Measurements from ENCODE around the gene TENM4.

Gene TENM4

DNA sequence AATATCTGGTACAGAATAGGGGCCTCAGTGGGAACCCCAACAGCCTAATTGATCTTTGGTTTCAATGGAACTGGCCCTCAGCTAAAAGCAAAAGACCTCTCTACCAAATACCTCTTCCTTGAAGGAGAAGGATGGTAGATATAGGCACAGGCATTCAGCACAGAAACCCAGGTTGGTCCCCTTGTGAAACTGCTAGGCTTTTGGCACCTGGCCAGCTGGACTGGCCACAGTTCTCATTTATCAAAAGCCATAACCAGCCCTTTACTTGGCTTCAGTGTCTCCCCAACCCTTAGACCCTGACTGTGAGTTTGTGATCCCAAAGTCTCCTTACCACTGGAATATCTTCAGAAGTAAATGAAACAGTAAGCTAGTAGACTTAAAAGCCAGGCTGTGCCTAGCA lies 152.9 kb downstream of the TENM4 start:
- no peak for DNase-seq

DNA sequence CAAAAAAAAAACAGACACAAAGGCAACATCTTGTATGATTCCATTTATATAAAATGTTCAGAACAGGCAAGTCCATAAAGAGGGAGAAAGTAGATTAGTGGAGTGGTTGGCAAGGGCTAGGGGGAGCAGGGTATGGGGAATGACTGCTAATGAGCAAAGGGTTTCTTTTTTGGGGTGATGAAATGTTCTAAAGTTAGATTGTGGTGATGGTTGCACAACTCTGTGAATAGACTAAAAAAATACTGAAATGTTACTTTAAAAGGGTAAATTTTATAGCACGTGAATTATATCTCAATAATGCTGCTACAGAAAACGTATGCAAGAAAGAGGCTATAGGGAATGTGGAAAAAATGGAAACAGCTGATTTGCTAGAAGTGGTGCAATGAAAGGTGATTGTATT lies 155.1 kb downstream of the TENM4 start:
- DNase-seq = no peak

DNA sequence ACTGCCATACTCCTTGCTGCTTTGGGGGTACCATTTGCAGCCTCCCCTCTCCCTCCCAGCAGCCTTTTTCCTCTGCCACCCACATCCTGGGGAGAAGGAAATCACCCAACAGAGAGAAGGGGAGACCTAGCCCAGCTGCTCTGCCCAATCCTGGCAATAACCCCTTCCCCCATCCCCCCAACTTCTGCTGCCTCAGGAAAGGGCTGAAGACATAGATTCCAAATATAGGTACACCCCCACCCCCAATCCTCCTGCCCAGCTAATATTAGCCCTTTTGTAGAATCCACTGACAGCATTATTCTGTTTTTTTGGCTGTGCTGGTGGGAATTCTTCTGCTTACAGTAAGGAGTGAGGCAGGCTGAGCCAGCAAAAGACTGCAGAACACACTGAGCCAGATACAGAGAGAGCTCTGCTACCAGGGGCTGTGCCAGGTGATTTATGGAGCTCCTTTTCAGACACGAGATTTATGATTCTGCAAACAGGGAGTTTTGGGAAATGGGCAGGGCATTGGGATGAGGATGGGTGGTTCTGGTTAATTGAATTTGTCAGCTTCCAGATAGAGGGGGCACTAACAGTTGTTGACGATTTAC lies 164.0 kb downstream of the TENM4 start:
- DNase-seq = no peak

DNA sequence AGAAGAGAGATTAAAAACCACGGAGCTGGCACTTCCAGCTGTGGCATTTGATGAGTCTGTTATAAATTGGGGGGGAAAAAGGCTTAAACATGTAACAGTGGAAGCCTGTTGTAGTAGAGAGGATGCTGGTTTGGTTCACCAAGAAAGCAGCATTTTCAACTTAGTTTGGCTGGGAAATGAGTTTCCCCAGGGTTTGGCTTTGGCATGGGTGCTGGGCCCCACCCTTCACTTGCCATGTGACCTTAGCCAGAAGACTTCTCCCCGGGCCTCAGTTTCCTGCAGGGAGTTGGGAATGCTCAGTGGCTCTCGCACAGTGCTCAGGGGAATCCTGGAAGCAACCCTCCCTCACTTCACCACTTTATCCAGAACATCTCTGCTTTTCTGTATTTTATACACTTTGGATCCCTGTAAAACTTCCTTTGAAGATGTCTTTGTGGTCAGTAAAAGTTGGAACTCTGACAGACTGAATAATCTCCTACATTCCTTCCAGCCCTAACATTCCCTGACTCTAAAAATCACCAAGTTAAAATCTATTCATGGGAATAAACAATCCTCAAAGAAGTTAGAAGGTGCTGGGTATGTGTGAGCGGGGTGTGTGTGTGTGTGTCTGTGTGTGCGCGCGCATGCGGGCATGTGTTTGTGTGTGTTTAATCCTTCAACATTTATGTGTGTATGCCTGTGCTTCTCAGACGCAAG lies 166.0 kb downstream of the TENM4 start:
- DNase-seq = no peak

DNA sequence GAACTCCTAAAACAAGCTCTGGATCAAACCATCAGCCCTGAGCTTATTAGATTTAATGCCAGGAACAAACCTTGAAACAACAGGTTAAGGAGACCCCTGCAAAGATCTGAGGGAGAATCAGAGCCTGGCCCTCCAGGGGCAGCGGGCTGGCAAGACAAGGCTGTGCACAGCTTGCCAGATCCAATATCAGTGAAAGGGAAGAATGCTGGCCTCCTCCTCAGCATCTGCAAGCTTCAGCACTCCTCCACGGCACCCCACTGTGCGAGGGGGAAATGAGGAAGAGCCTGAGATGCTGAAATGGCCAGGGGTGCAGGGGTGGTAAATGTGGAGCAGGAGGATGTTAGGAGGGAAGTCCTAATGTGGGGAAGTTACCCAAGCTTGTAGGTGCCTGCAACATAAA lies 167.0 kb downstream of the TENM4 start:
- DNase-seq = no peak

DNA sequence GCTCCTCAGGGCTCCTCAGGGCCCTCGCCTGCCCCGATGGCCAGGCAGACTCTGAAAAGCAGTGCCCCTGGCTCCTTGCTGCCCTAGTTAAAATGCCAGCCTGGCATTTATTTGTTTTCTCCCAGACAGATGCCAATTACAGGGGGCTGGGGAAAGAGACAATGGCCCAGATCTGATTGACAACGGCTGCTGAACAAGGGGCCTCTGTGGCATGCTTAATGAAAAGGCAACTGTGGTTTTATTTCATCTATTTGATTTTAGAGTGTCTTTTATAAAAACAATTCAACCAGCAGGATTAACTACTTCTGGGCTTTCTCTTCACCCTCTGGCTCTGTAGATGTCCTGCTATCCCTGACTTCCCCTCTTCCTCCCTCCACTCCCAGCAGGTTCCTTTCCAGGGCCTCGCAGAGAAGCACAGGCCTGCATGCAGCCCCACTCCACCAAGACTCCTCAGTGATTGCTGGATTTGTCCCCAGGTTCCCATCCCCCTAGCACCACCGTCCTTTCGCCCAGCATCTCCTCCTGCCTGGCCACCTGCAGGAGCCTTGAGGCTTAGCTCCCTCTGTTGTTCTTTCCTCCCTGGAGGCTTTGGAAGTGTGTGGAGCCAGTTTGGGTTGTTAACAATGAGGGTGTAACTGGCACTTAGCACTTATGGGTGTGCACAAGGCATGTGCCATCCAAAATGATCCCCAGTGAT lies 171.1 kb downstream of the TENM4 start:
- no peak for DNase-seq

DNA sequence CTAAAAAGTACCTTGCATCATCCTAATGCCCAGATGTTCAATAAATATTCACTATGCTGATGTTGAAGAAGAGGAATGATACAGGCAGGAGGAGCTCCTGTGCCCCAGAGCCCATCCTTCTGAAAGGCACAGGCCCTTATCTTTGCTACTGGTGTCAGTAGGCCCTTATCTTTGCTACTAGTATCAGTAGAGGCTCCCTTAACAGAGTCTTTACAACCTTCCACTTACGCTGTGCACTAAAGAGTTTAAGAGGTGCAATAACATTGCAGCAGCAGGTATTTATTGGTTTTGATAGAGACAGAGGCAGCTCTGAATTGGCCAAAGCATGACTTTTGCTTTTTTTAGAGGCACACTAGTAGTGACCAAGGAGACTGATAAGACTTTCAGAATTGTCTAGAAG lies 174.4 kb downstream of the TENM4 start:
- DNase-seq = no peak

DNA sequence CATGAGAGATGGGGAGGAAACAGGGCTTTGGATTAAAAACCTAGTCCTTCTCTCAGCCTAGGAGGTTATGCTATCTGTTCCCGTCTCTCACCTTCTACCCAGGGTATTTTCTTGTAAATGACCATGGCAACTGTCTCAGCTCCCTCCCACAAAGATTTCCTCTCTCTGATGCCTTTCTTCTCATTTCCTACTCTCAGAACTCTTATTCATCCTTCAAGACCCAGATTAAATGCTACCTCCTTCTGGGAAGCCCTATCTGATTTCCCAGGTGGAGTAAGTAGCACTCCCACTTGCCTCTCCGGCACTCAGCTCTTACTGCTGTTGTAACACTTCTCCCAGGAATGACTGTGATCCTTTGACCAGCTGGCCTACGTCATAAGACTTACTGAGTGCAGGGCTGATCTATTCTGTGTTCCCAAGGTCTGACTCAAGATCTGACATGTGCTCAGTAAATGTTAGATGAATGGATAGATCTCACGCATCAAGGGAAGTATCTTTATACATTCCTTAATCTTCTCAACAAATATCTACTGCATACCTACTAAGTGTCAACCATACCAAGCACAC lies 175.0 kb downstream of the TENM4 start:
- DNase-seq = no peak

DNA sequence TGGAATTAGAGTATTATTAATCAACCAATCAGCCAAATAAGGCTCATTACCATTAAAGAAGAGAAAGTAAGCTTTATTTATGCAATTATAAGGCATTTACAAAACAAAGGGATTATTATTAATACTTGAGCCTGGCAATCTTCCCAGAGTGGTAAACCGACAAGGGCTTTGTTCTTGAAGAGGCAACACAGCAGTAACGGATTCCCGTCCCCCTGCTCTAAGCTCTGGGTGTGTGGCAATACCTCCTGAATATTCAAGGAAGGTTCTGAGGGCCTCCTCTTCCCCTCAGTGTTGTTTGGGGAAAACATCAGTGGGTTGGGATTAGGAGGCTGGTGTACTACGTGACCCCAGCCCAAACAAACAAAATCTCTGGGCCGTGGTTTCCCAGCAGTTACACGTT lies 176.5 kb downstream of the TENM4 start:
- no peak for DNase-seq

DNA sequence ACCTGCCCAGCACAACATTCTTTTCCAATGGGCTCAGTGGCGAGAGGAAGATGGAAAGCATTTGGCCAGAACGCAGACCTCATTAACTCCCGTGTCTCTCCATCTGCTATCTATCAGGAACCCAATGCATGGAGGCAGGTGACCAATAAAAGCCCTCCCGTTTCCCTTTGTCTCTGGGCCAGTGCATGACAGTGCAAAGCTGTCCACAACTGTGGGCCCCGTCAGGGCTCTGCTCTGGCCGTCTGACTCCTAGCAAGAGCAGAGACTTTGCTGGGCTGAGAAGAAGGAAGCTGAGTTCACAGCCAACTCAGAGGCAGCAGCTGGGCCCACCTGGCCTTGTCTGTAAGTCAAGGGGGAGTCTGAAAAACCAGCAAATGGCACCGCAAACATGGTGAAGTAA lies 177.8 kb downstream of the TENM4 start:
- no peak for DNase-seq

DNA sequence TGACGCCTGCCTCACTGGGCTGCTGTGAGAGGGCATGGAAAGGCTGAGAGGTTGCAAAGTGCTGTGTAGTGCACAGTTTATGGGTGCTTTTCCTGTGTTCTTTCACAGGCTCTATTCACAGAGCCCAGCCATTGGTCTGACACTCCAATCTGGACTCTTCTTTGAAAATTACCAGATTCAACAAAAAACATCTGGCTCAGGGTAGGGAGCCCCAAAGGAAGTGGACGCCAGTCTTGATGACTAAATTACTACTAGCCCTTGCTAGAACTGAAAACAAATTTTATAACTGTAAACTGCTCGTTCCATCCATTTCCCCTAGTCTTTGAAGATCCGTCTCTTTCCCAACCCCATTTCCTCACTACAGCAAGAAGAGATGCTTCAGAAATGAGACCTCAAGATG lies 178.6 kb downstream of the TENM4 start:
- DNase-seq = no peak

DNA sequence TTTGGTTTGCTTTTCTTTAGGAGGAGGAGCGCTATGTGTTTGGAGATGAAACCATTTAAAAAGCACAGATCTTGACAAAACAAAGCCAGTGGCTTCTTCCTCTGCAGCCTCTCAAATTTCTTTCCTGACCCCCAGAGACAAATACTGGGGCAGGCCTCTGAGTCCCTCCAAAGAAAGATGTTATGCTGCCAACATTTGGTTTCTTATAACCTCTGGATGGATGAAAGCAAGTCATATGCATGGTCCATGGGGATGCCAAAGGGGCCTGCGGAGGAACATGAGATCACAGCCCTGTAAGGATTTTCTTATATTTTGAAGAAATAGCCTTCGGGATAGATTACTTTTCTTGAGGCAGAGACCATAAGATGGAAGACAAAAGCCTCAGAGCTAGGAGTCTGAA lies 179.1 kb downstream of the TENM4 start:
- DNase-seq = no peak

DNA sequence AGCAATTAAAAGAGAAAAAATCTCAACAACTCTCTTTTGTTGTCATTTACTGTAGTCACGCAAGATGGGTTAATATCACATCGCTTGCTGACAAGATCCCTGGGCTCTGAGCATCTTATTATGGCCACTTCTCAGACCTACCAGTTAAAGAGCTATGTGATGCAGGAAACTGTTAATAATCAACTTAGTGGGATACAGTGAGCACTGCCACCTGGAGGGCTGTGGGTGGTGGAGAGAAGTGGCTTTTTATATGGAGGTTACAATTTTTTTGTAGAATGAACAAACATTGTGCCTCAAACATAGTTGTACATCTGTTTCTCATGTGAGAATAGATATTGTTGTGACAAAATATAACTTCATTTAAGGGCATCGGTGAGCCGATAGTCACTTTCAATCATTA lies 181.0 kb downstream of the TENM4 start:
- DNase-seq = no peak

DNA sequence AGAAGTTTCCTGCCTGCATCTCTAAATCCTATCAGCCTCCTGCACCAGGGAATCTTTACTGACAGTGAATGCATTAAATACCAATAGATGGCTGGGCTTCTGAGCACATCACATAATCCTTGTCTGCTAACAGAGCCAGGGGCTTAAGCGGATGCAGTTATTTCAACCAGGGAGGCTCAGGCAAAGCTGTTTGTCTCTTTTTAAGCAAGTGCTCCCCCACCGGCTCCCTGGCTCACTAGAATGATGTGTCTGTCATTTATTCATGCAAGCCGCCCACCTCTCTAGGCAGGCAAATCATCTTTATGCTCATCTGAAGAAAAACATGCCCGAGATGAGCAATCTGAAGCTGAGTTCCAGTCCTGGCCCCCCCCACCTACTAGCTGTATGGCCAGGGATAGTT lies 182.3 kb downstream of the TENM4 start:
- DNase-seq = no peak

DNA sequence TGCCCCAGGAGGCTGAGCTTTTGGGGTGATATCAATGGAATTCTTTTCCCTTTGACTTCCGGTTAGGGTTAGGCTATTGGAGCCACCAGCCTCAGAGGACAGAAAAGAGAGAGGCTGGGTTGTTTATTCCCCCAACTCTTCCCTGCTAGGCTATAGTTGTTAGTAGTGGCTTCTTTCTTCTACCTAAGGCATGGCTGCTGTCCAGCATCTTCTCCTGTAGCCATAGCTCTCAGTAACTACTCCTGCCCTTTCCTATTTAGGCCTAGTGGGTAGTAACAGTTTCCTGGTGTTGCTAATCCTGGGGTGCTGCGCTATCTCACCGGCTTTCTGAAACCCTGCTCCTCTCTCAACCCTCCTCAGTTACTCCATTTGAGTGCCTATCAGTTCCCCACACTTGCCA lies 184.9 kb downstream of the TENM4 start:
- DNase-seq = no peak

DNA sequence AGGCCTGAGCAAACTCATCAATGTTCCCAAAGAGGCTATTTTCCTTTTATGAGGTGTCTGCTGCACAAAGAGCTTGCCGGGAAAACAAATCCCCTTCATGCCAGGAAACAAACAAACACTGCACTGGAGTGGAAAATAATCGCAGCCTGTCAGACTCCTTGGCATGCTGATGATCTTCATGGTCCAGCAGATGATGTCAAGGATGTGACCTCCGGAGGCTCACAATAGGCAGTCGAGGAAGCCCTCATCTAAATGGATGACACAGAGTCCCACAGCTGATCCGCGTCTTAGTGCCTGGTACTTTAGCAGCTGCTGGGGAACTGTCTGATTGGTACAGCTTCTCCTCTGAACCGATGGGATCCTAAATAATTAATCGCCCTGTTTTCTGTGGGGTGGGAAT lies 187.6 kb downstream of the TENM4 start:
- no peak for DNase-seq

DNA sequence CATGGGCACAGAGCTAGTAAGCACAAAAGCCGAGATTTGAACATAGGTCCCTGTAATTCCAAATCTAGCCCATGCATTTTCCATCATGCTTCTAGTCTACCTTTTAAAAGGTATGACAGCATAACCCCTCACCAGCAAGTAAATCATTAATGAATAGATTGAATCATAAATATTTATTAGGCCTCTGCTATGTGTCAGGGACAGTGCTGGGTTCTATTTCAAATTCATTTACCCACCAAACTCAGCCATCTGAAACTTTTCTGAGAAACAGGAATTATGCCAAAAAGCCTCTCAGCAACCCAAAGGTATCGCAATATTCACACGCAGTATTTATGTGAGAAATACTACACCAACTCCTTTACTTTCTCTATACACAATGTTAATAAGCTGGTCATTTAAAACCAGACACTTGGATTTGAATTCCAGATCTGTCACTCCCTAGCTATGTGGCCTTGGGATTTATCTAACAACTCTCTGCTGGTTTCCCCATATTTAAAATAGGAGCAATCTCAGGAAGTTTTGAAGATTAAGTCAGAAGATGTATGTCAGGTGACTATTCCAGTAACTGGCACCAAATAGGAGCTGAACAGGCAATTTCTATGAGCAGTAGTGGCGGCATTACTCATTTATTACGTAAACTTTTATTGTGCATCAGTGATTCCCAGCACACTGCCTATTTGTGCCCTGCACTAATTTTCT lies 191.4 kb downstream of the TENM4 start:
- DNase-seq = no peak

DNA sequence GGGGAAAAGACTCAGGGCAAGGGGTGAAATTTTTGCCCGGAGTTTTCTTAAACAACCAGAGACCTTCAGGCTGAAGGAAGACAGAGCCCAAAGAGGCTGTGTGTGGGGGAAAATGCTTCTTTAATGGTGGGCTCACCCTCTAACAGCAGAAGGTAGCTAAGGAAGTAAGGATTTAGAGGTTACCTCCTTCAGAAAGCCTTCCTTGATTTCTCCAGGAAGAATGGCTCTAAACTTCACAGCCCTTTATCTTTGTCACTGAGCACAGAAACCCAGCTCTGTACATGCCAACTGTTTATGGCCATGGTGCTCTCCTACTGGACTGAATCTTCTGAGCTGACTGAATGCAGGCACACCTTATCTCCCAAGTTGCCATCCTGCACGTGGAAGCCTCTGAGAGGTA lies 196.0 kb downstream of the TENM4 start:
- DNase-seq = no peak

DNA sequence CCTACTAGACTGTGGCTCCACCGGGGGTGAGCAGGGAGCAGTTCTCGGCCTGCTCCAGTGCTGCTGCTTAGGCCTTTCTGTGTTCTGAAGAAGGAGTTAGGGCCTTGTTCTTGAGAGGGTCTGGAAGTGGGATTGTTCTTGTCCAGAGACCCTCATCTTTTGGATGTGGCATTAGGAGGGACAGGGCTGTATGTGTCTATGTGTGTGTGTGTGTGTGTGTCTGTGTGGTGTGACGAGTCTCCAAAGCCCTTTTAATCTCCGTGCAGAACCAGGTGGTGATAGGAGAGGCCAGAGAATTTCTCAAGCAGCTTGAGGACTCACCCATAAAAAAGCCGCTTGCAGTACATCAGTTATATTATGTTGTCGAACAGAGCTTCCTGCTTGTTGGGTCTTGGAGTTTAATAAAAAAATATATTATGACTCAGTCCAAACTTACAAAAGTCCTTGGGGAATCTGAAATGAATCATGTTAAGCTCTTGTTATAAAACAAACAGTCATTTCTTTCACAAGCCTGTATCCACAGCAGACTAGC lies 196.5 kb downstream of the TENM4 start:
- no peak for DNase-seq

DNA sequence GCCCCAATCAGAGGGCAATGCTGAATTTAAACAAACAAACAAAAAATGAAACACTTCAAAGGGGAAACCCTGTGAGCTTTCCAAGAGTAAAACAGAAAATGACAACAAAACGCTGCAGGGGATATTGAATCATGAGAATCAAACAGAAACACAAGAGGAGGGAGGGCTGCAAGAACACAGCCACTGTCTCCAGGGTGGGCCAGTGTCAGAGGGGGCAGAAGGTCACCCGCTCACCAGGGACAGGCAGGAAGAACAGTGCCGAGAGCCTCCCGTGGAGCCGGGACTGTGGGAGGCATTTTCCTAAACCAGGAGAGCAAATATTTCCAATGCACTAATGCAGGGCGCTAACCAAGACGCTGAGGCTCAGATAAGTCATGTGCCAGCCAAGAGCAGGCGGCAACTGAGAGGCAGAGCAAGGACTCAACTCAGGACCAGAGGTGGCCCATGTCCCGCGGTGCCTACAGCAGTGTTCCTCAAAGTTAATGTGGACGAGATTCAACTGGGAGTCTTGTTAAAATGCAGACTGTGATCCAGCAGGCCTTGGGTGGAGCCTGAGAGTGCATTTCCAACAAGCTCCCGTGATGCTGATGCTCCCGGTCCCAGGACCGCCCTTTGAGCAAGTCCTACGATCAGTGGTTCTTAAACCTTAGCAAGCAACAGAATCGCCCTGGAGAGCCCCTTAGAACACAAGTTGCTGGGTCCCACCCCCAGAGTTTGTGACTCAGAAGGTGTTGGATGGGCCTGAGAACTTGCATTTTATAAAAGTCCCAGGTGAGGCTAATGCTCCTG lies 197.2 kb downstream of the TENM4 start:
- DNase-seq = no peak

DNA sequence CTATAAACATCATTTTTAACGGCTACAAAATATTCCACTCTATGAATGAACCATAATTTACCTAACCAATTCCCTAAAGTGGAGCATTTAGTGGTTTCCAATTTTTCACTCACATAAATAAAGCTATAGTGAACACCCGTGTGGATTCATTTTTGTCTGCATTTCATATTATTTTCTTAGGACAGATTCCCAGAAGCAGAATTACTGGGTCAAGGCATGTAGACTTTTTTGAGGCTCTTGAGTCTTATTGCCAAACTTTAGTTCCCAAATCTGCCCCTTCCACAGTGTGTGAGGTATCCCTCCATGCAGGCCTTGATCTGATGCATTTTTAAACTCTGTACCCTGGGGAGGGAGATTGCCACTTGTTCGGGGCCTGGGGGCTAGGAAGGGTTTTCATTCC lies 198.2 kb downstream of the TENM4 start:
- DNase-seq = no peak

DNA sequence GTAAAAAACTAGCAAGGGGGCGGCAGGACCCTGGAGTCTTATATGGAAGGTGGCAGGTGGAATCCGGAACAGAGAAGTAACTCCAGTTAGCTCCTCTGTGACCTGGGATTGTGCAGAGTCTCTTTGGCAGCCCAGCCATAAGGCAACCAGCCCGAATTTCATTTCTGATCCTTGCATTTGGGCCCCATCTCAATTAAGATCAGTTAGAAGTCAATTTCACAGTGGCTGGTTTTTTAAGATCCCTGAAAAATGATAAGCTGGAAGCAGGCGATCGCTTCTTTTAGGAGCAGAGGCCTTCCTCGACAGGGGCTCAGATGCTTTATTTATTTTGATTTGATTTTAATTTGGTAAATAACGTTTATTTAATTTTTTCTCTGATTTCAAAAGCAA lies 199.0 kb downstream of the TENM4 start:
- DNase-seq = no peak
